Cardiac fibroblast (primary cell): ENCODE results near the gene THADA.
A peak's percentile ranks its signal among the peaks of the same experiment; 100 is the strongest.

ENCODE experiments used
- DNase-seq, 2 donors: peaks; one replicate each; pipeline versions ENCODE4 v3.0.0 to v3.0.0-alpha.2; 2010; ENCODE audit warnings: low read depth in 2 of 2
- H3K4me3 ChIP-seq, 2 donors: replicated peaks in 1 of 2; 1 replicate in 1 of 2; 2 replicates in 1 of 2; pipeline ENCODE4 v1.5.1; 2011; ENCODE audit warnings: low read depth in 2 of 2, low read length in 2 of 2, mild to moderate bottlenecking in 2 of 2, moderate library complexity in 1 of 2
- CTCF ChIP-seq: IDR thresholded peaks from one replicate; pipeline ENCODE4 v1.5.1; 2011; ENCODE audit warnings: low read depth, mild to moderate bottlenecking, low read length, inconsistent platforms

THADA gene

DNA sequence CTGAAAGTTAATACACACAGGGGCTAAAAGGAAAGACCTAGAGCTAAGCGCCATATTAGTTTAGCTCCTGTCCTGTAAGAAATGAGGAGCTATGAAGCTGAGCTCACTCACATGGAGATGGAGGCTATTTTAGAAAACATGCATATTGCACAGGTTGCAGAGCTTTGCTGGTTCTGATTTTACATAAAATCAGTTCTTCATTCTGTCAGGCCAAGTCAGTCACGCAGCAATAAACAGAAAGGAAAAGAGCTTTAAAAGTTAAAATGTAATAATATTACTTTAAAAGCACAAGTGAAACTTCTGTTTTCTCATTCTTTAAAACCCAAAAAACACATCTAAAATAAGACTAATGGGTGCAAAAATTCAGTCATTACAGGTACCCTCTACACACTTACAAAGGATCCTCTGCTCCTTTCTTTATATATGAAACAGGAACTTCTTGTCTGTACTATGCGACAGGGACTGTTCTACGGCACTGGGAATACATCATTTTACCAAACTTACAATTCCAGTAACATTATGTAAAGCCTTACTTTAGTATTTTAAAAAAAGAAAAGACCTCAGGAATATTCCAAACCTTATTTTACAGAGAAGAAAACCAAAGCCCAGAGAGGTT, 113.8 kb downstream of the THADA start:
- no peak for TF ChIP-seq CTCF
- H3K4me3 ChIP-seq = no peak overlapping the region
- no peak for DNase-seq

- TF ChIP-seq CTCF = no peak
- no peak for DNase-seq
- H3K4me3 ChIP-seq = no peak overlapping the region
These were observed 115.0 kb downstream of the THADA start for GRCh38 chr2:43480874-43481273.

- no peak for TF ChIP-seq CTCF
- peak in 1 of 2 donors; percentile 73 for DNase-seq
These were observed 117.3 kb downstream of the THADA start for GRCh38 chr2:43478412-43479086.

GRCh38 chr2:43475922-43476321, 119.9 kb downstream of the THADA start:
- TF ChIP-seq CTCF = no peak
- DNase-seq = no peak
- H3K4me3 ChIP-seq = no peak overlapping the region

More at GRCh38 chr2:43478412-43479086, 117.3 kb downstream of the THADA start:
- H3K4me3 ChIP-seq = no peak overlapping the region

- no peak for TF ChIP-seq CTCF
These were observed 120.5 kb downstream of the THADA start for GRCh38 chr2:43475137-43475846.

GRCh38 chr2:43474273-43474672, 121.6 kb downstream of the THADA start:
- no peak for DNase-seq
- no peak overlapping the region for H3K4me3 ChIP-seq
- TF ChIP-seq CTCF = no peak

More at GRCh38 chr2:43475137-43475846, 120.5 kb downstream of the THADA start:
- no peak overlapping the region for H3K4me3 ChIP-seq
- no peak for DNase-seq
